GM21526 (cell line): Measurements from ENCODE around the gene ENTPD6.

Experiments
- ATAC-seq: cut with Tn5 transposase; IDR thresholded peaks from one replicate; pipeline ENCODE4 v1.9.1; 2021; ENCODE audit warnings: moderate library complexity; ENCODE audit not compliant: unreplicated experiment, low FRiP score

The ENTPD6 gene

DNA sequence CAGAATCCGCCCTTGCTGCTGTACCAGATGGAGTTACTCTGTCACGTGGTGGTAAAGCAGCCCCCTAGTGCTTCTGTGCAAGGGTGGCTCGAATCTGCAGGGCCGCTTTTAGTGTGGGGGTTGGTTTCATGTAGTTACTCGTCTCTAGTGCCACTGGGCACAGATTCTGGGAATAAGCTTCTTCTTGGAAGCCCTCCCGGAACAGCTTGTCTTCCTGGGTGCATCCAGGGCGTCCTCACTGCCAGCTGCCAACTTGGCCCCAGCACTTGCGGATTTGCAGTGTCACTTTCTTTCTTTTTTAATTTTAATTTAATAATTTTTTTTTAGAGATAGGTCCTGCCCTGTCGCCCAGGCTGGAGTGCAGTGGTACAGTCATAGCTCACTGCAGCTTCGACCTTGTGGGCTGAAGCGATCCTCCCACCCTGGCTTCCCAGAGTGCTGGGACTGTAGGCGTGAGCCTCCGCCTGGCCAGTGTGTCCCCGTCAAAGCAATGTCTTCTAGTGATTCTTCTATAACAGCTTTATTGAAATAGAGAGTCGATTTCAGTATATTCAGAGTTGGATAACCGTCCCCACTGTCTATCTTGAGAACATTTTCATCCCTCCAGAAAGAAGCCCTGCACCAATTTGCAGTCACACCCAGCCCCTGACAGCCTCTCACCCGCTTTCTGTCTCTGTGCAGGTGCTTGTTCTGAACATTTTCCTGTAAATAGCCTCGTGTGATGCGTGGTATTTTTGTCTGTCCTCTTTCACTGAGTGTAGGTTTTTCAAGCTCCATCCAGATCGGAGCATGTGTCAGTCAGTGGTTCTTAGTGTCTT, 78.2 kb downstream of the ENTPD6 start:
- ATAC-seq, result no peak

DNA sequence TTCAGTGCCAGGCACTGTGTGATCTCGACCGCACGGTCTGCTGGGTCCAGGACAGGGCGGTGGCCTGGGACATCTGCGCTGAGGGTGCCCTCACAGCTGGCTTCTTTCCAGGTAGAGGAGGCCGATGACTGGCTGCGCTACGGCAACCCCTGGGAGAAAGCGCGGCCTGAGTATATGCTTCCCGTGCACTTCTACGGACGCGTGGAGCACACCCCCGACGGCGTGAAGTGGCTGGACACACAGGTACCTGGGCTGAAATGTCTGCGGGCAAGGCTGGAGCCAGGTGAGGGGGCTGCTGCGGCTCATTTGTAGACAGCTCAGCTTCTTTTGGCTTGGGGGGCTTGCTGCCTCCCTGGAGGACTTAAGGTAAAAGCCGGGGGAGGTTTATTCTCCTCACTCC, 79.0 kb downstream of the ENTPD6 start:
- ATAC-seq, result no peak

DNA sequence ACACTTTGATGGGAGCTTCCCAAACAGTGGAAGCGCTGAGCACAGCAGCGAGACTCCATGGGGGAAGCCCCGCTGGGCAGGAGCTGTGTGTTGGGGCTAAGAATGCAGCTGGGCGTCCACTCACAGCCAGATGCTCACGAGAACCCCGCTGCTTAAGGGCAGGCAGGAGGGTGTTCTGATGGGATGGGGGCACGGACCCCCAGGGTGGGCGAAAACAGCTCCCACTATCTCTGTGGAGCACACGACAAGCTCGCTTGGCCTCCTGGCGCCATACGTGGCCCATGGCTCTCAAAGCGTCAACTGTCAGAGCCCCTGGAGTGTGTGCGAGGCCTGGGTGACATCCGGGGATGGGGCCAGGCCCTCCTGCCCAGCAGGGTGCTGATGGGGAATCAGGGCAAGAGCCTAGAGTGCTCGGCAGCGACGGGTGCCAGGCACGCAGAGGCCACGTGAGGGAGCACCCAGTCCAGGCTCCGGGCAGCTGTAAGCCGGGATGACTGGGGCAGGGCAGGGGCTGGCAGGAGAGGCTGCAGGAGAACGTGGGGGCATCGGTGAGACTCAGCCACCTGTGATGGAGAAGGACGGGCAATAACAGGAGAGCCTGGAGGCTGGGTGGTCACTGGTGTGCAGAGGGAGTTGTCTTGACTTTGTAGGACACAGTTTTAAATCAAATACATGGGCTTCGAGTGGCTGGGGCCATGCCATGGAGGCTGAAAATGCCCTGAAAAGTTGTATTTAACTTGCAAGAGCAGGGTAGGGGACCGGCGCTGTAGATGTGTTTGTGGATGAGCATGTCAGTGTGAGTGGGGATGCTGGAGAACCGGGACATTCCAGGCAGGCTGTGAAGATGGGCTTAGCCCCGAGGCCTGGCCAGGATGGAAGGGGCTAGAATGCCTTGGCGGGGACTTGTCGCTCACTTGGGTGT, 79.6 kb downstream of the ENTPD6 start:
- no peak for ATAC-seq

DNA sequence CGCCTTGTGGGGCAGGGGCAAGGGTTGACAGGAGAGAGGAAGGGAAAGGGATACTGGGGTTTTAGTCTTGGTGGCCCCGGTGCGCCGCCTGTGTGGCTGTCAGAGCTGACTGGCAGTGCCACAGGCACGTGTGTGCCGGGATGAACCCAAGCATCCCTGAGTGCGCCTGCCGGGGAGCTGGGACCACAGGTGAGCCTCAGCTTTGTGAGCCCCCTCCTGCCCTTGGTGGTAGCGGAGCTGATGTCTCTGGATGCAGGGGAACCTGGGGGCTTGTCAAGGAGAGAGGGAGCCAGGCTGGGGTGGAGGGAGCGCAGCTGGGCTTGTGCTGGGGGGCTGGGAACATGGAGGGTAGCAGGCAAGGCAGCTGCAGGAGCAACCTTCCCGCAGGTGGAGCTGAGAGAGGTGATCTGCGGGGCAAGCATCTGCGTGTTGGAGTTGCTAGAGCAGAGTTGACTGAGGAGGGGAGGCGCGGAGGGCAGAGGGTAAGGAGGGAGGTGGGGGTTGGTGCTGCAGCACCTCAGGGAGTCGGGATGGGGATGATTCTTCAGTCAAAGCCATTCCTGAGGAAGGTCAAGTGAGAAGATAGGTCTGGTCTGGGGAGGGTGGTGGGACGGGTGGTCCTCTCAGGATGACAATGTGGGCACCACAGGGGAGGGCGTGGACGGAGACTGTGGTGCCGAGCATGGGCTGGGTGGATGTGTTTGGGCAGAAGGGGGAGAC, 80.5 kb downstream of the ENTPD6 start:
- ATAC-seq, result no peak
